GM18526 (cell line): Measurements from ENCODE around the gene LILRA5.

ENCODE experiments used
- POLR2A ChIP-seq: IDR thresholded peaks from 3 replicates; pipeline ENCODE4 v1.6.1; 2011; ENCODE audit not compliant: insufficient read length; ENCODE audit errors: extremely low read depth

Gene LILRA5

GRCh38 chr19:54315956-54316355 lies 3.0 kb upstream of the LILRA5 start:
- no peak for TF ChIP-seq POLR2A

GRCh38 chr19:54312011-54312410 lies 955 bp downstream of the LILRA5 start:
- TF ChIP-seq POLR2A: no peak

- no peak for TF ChIP-seq POLR2A
These were observed 1.5 kb downstream of the LILRA5 start for GRCh38 chr19:54311486-54311885.

GRCh38 chr19:54310543-54310942 lies 2.4 kb downstream of the LILRA5 start:
- TF ChIP-seq POLR2A: no peak

GRCh38 chr19:54309811-54310210 lies 3.2 kb downstream of the LILRA5 start:
- no peak for TF ChIP-seq POLR2A

- no peak for TF ChIP-seq POLR2A
These were observed 5.5 kb downstream of the LILRA5 start for GRCh38 chr19:54307389-54308020.

GRCh38 chr19:54305141-54305540 lies 7.8 kb downstream of the LILRA5 start:
- no peak for TF ChIP-seq POLR2A

- TF ChIP-seq POLR2A: no peak
These were observed 10.7 kb downstream of the LILRA5 start for GRCh38 chr19:54302257-54302656.

GRCh38 chr19:54299515-54299914 lies 13.5 kb downstream of the LILRA5 start:
- TF ChIP-seq POLR2A: no peak

GRCh38 chr19:54299126-54299498 lies 13.9 kb downstream of the LILRA5 start:
- no peak for TF ChIP-seq POLR2A

GRCh38 chr19:54298357-54299125 lies 14.4 kb downstream of the LILRA5 start:
- TF ChIP-seq POLR2A: no peak

GRCh38 chr19:54297759-54298305 lies 15.1 kb downstream of the LILRA5 start:
- no peak for TF ChIP-seq POLR2A

GRCh38 chr19:54294539-54294938 lies 18.4 kb downstream of the LILRA5 start:
- no peak for TF ChIP-seq POLR2A

GRCh38 chr19:54287456-54287855 lies 25.5 kb downstream of the LILRA5 start:
- no peak for TF ChIP-seq POLR2A

GRCh38 chr19:54282686-54283470 lies 30.1 kb downstream of the LILRA5 start:
- no peak for TF ChIP-seq POLR2A

- TF ChIP-seq POLR2A: no peak
These were observed 31.8 kb downstream of the LILRA5 start, which contains the start of gene LILRB2 for GRCh38 chr19:54281007-54281728. Gene LILRB2 (minus strand): TSS chr19:54281110. CDS start chr19:54280496, 614 bp downstream.
